ENCODE results near the gene PRDM16. TPM values are rescaled to one million over a fixed set of nuclear protein-coding genes. Genes with fewer than 3 reads are reported as not detected.

PRDM16 gene
- total RNA-seq, 1 experiment from 2014 or later: 1.6 TPM

- H3K4me1 Mint-ChIP-seq: peaks cover 8% of the 10 kb centered on the region; the same call in 1 of the 2 replicates
- H3K4me3 Mint-ChIP-seq: no peak overlapping the region
- TF ChIP-seq ZNF281 (CRISPR knock-in tag; IDR thresholded peaks at IDR 0.05): no peak
- TF ChIP-seq IRF2 (CRISPR knock-in tag; IDR thresholded peaks at IDR 0.05; ENCODE audit: borderline replicate concordance, low read depth): no peak
- TF ChIP-seq, protein P1, sequence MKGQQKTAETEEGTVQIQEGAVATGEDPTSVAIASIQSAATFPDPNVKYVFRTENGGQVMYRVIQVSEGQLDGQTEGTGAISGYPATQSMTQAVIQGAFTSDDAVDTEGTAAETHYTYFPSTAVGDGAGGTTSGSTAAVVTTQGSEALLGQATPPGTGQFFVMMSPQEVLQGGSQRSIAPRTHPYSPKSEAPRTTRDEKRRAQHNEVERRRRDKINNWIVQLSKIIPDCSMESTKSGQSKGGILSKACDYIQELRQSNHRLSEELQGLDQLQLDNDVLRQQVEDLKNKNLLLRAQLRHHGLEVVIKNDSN (CRISPR knock-in tag; IDR thresholded peaks at IDR 0.05): no peak
- no peak for TF ChIP-seq GABPB1 (CRISPR knock-in tag; IDR thresholded peaks at IDR 0.05)
- peaks cover 12% of the 10 kb centered on the region; the same call in 1 of the 2 replicates for H3K36me3 Mint-ChIP-seq
- DNase-seq (ENCODE audit: low spot score) (no peak), ATAC-seq (no peak)
- POLR2A ChIA-PET: no interaction called here
- CTCF ChIA-PET: no interaction called here
- H3K9me3 Mint-ChIP-seq: peaks cover 19% of the 10 kb centered on the region
- peaks cover 2% of the 10 kb centered on the region; the same call in 1 of the 2 replicates for H3K27me3 Mint-ChIP-seq (ENCODE audit: low read depth)
- no peak overlapping the region for H3K27ac Mint-ChIP-seq
Observed at GRCh38 chr1:3019516-3020051, 49.4 kb upstream of the PRDM16 start.

DNA sequence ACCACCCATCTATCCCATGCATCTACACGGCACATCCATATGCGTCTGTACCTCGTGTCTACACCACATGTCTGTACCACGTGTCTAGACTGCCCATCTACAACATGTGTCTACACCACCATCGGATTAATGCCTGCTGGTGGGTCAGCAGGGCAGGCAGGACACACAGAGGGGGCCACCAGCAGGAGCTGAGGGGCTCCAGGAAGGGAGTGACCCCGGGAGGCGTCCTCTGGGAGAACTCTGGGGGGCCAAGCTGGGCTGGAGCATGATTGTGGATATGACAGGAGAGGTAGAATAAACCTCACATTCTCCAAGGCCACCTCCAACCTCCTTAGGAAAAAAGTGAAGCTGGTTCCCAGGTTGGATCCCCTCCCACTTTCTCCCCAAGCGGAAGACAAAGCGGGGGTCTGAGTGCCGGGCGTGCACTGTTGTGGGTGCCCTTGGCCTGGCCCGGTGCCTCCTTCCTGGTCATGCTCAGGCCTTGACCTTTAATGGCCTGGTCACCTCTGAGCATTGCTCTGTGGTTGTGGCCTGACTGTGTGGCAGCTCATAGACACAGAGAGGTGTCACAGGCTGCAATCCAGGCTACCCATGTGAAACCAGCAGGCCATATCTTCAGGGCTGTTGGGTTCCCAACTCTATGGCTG is 48.6 kb upstream of the PRDM16 start:
- peaks cover 19% of the 10 kb centered on the region for H3K9me3 Mint-ChIP-seq
- H3K4me3 Mint-ChIP-seq: no peak overlapping the region
- ATAC-seq (no peak), DNase-seq (ENCODE audit: low spot score) (no peak)
- H3K27ac Mint-ChIP-seq: no peak overlapping the region
- H3K36me3 Mint-ChIP-seq: peaks cover 12% of the 10 kb centered on the region; the same call in 1 of the 2 replicates
- TF ChIP-seq ZSCAN18 (CRISPR knock-in tag; IDR thresholded peaks at IDR 0.05) (no peak), SP1 (CRISPR knock-in tag; conservative IDR thresholded peaks at IDR 0.05) (no peak), FOXP1 (CRISPR knock-in tag; IDR thresholded peaks at IDR 0.05; ENCODE audit: borderline replicate concordance) (no peak), ZNF671 (CRISPR knock-in tag; IDR thresholded peaks at IDR 0.05) (no peak), ZNF121 (CRISPR knock-in tag; IDR thresholded peaks at IDR 0.05) (no peak)
- TF ChIP-seq, protein P2, sequence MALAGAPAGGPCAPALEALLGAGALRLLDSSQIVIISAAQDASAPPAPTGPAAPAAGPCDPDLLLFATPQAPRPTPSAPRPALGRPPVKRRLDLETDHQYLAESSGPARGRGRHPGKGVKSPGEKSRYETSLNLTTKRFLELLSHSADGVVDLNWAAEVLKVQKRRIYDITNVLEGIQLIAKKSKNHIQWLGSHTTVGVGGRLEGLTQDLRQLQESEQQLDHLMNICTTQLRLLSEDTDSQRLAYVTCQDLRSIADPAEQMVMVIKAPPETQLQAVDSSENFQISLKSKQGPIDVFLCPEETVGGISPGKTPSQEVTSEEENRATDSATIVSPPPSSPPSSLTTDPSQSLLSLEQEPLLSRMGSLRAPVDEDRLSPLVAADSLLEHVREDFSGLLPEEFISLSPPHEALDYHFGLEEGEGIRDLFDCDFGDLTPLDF (CRISPR knock-in tag; IDR thresholded peaks at IDR 0.05): no peak
- POLR2A ChIA-PET: no interaction called here
- CTCF ChIA-PET: interaction anchor here (1.7 kb wide), 2 partner anchors 8 to 404 kb away, joined by 4 to 9 read pairs; no protein-coding TSS in a partner anchor
- peaks cover 8% of the 10 kb centered on the region; the same call in 1 of the 2 replicates for H3K4me1 Mint-ChIP-seq
- H3K27me3 Mint-ChIP-seq (ENCODE audit: low read depth): peaks cover 2% of the 10 kb centered on the region; the same call in 1 of the 2 replicates

- Mint-ChIP-seq H3K9me3 (peaks cover 19% of the 10 kb centered on the region), H3K4me3 (no peak within 1 kb of the TSS), H3K36me3 (peaks cover 12% of the 10 kb centered on the region; the same call in 1 of the 2 replicates), H3K27ac (no peak within 1 kb of the TSS), H3K27me3 (ENCODE audit: low read depth) (peaks cover 2% of the 10 kb centered on the region; the same call in 1 of the 2 replicates), H3K4me1 (peaks cover 8% of the 10 kb centered on the region; the same call in 1 of the 2 replicates)
- ChIA-PET CTCF (interaction anchor here (0.5 to 1.7 kb wide), 5 partner anchors 9 to 404 kb away, joined by 3 to 9 read pairs (median 3); no protein-coding TSS in a partner anchor), POLR2A (no interaction called here)
- ATAC-seq: peak; percentile 69
- no peak for DNase-seq (ENCODE audit: low spot score)
- TF ChIP-seq ZNF425 (CRISPR knock-in tag; conservative IDR thresholded peaks at IDR 0.05): no peak
- TF ChIP-seq ELF4 (CRISPR knock-in tag; IDR thresholded peaks at IDR 0.05; ENCODE audit: low read depth): no peak
- TF ChIP-seq, protein P3, sequence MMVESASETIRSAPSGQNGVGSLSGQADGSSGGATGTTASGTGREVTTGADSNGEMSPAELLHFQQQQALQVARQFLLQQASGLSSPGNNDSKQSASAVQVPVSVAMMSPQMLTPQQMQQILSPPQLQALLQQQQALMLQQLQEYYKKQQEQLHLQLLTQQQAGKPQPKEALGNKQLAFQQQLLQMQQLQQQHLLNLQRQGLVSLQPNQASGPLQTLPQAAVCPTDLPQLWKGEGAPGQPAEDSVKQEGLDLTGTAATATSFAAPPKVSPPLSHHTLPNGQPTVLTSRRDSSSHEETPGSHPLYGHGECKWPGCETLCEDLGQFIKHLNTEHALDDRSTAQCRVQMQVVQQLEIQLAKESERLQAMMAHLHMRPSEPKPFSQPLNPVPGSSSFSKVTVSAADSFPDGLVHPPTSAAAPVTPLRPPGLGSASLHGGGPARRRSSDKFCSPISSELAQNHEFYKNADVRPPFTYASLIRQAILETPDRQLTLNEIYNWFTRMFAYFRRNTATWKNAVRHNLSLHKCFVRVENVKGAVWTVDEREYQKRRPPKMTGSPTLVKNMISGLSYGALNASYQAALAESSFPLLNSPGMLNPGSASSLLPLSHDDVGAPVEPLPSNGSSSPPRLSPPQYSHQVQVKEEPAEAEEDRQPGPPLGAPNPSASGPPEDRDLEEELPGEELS (CRISPR knock-in tag; IDR thresholded peaks at IDR 0.05): no peak
- TF ChIP-seq ZNF423 (CRISPR knock-in tag; IDR thresholded peaks at IDR 0.05): peak; percentile 83
Observed at GRCh38 chr1:3021233-3021671, 47.8 kb upstream of the PRDM16 start, which contains the start of gene ACTRT2. TSS of gene ACTRT2 (plus strand) at chr1:3021467. CDS start at chr1:3021687, 220 bp downstream.
